GM19395 (cell line): ENCODE measurements around the gene FAM114A1.
A peak's percentile ranks its signal among the peaks of the same experiment; 100 is the strongest.

Experiments
- ATAC-seq: cut with Tn5 transposase; IDR thresholded peaks from one replicate; pipeline ENCODE4 v1.9.1; 2021; ENCODE audit warnings: mild to moderate bottlenecking, moderate library complexity; ENCODE audit not compliant: unreplicated experiment

FAM114A1 gene

DNA sequence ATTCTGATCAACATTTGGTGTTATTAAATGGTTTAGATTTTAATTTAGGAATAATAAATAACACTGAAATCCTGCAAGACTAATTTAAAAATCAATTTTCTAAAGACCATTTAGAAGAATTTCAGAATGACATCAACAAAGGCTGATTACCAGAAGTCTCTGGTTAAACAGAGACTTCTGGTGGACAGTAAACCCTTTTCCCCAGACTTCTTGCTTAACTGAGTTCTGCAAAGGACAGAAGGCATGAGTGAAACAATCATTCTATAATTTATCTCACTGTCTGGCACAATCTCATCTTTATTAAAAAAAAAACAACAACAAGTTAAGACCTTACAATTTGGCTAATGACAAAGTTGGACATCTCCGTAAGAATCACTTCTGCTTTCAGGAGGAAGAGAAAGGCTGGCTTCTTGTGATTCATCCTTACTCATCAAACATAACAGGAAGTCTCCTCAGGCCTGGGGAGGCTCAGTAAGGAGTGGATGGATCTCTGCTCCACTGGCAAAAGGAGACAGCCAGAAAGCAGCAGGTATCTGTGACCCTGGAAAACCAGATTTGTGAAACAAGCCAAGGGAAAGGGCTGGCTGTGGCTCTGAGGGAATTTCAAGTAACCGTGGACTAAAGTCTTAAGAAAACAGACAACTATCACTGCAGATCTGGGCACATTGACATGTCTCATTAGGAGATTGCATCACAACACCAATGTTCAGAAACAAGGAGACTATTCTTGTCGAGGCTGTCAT is 10.1 kb upstream of the FAM114A1 start:
- peak; percentile 69 for ATAC-seq

DNA sequence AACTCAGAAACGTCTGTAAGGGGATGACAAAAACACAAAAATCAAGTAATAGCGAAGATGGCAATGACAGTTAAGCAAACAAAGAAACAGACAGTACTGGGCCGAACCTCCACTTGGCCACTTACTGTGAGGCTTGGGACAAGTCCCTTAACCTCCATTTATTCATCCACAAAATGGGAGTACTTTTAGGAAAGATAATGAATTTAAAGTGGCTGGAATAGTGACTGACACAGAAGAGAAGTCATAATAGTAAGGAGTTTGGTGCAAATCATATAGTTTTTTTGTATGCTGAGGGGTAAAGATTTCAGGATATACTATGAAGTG is 9.5 kb upstream of the FAM114A1 start:
- ATAC-seq = no peak

- ATAC-seq = no peak
Measured at GRCh38 chr4:38859501-38859900, 8.1 kb upstream of the FAM114A1 start.

GRCh38 chr4:38860788-38861424 is 6.7 kb upstream of the FAM114A1 start:
- ATAC-seq = peak; percentile 51

- no peak for ATAC-seq
Measured at GRCh38 chr4:38861791-38862190, 5.8 kb upstream of the FAM114A1 start.

DNA sequence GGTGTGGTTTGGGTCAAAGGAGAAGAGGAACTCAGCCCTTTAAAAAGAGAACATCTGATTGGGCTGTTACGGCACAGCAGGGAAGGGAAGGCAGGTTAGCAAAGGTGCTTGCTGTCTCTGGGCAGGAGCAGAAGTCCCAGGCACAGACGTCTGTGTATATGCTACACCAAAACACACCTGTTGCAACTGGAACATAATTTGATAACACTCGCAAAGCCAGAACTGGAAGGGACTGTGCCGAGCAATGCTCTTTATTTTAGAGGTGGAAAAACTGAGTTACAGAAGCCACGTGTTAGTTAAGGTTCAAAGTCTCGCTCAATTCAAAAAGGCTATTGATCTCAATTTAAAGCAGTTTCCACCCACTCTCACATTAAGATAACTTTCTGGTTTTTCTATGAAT is 2.2 kb upstream of the FAM114A1 start:
- no peak for ATAC-seq

GRCh38 chr4:38866973-38867477 is 581 bp upstream of the FAM114A1 start:
- ATAC-seq = peak; percentile 39

GRCh38 chr4:38868059-38868960 is 704 bp downstream of the FAM114A1 start:
- ATAC-seq = peak; percentile 14

GRCh38 chr4:38869511-38869910 is 1.9 kb downstream of the FAM114A1 start:
- no peak for ATAC-seq

DNA sequence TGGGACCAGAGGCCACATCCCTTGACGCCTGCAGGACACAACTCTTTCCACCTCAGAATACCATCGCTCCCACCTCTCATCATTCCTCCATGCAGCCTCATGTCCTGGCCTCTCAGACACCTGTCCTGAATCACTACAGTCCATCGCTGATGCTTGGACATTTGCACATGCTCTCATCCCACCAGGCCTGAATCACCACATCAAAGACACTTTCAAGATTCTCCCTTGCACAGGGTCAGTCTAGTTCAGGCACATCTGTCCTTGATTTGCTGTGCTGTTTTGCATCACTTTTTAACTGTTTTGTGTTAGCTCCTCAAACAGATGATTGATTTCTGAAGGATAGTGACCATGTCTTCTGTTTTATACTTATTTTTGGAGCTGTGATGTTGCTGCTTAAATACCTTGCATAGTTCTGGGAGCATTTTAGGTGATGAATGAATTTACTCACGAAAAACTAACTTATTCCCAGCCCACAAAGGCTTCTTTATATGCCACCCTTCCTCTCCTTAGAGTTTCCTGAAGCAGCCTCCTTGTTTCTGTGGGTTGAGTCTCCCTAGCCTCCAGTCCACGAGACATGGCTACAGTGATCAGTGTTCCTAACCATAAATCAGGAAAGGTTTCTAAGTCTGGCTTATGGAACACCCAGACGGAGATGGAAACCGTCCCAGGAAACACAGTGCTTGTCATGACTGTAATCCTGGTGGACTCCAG is 2.6 kb downstream of the FAM114A1 start:
- no peak for ATAC-seq

GRCh38 chr4:38871593-38871992 is 4.0 kb downstream of the FAM114A1 start:
- ATAC-seq = no peak

DNA sequence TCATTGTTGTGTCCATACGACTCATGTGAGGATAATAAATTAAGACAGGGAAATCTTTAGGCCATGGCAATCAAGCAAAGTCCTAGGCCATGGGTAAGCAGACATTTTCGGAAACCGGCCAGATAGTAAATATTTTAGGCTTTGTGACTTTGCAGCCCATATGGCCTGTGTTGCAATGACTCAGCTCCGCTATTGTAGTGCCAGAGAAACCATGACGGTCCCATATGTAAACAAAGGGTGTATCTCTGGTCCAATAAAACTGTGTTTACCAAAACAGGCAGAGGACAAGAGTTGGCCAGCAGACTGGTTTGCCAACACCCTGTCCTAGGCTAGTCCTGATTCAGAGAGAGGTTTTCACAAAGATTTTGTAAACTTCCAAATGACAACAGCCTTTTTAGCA is 5.0 kb downstream of the FAM114A1 start:
- no peak for ATAC-seq

DNA sequence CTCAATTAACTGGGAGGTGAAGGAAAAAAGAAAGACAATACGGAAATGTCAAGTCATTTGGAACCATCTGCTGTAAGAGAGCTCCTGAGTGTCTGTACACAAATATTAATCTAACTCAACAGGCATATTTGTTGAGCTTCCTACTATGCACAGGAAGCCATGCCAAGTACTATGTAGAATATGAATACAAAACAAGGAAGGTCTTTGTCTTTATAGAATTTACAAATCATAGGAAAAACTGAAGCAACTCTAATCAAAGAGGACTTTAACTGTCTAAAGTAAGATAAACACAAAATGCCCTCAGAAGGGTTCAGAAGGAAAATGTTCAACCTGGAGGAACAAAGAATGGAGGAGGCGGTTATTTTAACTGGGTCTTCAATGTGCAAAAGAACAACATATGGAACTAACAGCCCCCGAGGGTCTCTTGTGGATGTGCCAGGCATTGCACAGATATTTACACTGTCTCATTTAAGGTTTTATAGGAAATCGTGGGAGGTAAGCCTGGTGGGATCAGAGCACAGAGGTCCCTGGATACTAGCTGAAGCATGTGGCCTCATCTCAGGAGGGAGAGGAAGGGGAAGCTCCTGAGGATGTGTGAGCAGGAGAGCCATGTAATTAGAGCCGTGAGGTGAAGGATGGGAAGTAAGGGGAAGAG is 5.8 kb downstream of the FAM114A1 start:
- ATAC-seq = no peak

- no peak for ATAC-seq
Measured at GRCh38 chr4:38876636-38877035, 9.0 kb downstream of the FAM114A1 start.

DNA sequence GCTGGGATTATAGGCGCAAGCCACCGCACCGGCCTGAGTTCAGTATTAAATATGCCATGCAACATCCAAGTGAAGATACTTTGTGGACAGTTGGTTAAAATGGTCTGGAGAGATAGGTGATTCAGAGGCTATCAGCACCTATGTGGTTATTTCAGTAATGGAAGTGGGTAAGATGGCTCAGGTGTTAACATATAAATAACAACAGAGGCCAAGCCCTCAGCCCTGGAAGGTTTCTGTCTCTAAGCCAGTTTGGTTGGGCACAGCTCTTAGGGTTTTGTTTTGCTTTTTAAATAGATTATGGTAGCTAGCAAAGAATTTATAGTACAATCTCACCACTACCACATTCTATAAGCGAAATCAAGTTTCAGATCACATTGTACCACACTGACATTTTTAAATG is 16.6 kb downstream of the FAM114A1 start:
- no peak for ATAC-seq

- ATAC-seq = no peak
Measured at GRCh38 chr4:38889143-38889542, 21.5 kb downstream of the FAM114A1 start.

DNA sequence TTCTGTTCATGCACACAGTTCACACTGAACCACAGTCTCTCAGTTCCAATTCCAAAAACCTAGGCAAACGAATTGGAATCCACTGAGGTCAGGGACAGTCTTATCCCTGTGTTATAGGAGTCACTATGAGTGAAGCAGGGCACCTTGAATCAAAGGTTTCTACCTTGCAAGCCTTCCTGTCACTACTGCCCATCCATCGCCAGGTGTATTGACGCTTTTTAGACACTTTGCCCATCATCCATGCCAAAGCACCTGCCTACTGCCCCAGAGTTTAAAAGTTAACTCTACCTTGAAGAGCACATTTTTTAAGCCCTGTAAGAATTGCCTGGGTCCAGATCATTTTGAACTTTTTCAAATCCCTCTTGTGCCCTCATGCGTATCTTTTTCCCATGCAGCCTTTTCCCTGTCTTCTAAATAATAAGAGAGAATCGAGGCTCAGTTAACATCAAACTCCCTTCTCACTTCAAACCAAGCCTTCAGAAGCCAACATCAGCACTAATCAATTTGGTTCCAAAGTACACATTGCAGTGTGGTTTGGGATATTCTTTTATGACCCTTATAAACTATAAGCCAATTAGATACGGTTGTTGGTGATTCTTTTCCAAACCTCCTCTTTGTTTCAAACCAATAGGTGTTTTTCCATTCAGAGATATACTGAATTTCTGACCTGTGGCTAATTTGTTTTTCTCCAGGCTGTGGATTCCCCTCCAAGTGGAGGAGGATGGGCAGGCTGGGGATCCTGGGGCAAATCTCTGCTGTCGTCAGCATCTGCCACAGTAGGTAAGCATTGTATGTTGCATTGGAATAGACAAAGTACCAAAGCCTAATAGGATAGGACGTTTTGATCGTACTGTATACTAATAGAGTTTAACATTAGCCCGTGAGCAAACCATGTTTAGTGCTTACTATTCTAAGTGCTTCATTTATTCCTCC is 23.7 kb downstream of the FAM114A1 start:
- no peak for ATAC-seq

- ATAC-seq = no peak
Measured at GRCh38 chr4:38894322-38894982, 26.8 kb downstream of the FAM114A1 start.

DNA sequence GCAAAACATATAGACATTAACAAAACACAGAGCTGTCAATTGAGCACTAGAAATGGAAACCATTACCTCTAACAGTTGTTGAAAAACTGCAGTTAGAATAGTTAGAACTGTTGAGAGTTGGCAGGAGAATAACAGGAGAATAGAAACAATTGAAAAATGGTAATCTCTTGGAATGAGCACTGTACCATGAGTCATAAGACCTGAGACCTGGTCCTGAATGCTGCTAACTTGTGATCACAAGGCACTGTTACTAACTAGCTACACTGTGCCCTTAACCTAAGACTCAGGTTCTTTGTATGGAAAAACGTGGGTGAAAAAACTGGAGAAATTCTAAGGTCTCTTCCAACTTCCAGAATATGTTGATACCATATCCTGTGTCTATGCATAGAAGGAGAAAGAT is 29.3 kb downstream of the FAM114A1 start:
- ATAC-seq = no peak
